MCF 10A (cell line): ENCODE results near the gene BANP. TPM values are rescaled to one million over a fixed set of nuclear protein-coding genes. Genes with fewer than 3 reads are reported as not detected.

Experiments used
- BruUV-seq: library from RNA; stranded (reverse); fragments of 400-500 nt; replicated peaks from 2 replicates; lab custom pipeline; 2021; lab: Mats Ljungman, UMichigan
- CTCF ChIA-PET: fragments of 300-600 bp; sonication (Branson Sonifier 250); formaldehyde crosslinking; extraction: SDS; loops from one replicate; lab custom pipeline; 2021; ENCODE audit warnings: antibody characterized with exemption, inconsistent platforms; lab: Yijun Ruan, JAX
- POLR2A ChIA-PET: fragments of 300-600, 350-650 bp; sonication (Branson Sonifier 250); formaldehyde crosslinking; extraction: SDS; loops from one replicate; lab custom pipeline; 2020; ENCODE audit warnings: antibody characterized with exemption, inconsistent platforms; lab: Yijun Ruan, JAX
- DNase-seq: peaks from one replicate; pipeline ENCODE4 v3.0.0-alpha.2; 2018; ENCODE audit not compliant: unreplicated experiment
- H3K27ac Mint-ChIP-seq: one replicate; pipeline ENCODE4 v1.8.0; 2022; ENCODE audit warnings: mild to moderate bottlenecking, low read depth, mixed read lengths; ENCODE audit not compliant: unreplicated experiment
- H3K27me3 Mint-ChIP-seq: one replicate; pipeline ENCODE4 v1.8.0; 2022; ENCODE audit warnings: mixed read lengths; ENCODE audit not compliant: insufficient read depth, unreplicated experiment
- H3K36me3 Mint-ChIP-seq: one replicate; pipeline ENCODE4 v1.8.0; 2022; ENCODE audit warnings: mild to moderate bottlenecking, moderate library complexity, mixed read lengths; ENCODE audit not compliant: insufficient read depth, unreplicated experiment
- H3K4me1 Mint-ChIP-seq: one replicate; pipeline ENCODE4 v1.8.0; 2022; ENCODE audit warnings: mixed read lengths; ENCODE audit not compliant: insufficient read depth, unreplicated experiment
- H3K4me3 Mint-ChIP-seq: one replicate; pipeline ENCODE4 v1.8.0; 2022; ENCODE audit warnings: mild to moderate bottlenecking, moderate library complexity, mixed read lengths; ENCODE audit not compliant: unreplicated experiment
- H3K9me3 Mint-ChIP-seq: one replicate; pipeline ENCODE4 v1.8.0; 2022; ENCODE audit warnings: mixed read lengths; ENCODE audit not compliant: unreplicated experiment
- intact Hi-C: fragments of 100-400 bp; cut with micrococcal nuclease; formaldehyde crosslinking; loops from 2 replicates; pipeline ENCODE4 v1.14.1; 2022
- total RNA-seq: library from RNA; stranded (reverse); gene quantifications from 2 replicates; pipeline ENCODE4 v1.2.3, GENCODE V29; 2022
- TF ChIP-seq, protein P1 (sequence below): fragments of 200-600 bp; IDR thresholded peaks from one replicate; pipeline ENCODE4 v1.8.0; 2022; ENCODE audit warnings: antibody characterized with exemption, mild to moderate bottlenecking; ENCODE audit not compliant: unreplicated experiment

The BANP gene
- total RNA-seq, 1 experiment from 2014 or later, result 38.2 TPM

DNA sequence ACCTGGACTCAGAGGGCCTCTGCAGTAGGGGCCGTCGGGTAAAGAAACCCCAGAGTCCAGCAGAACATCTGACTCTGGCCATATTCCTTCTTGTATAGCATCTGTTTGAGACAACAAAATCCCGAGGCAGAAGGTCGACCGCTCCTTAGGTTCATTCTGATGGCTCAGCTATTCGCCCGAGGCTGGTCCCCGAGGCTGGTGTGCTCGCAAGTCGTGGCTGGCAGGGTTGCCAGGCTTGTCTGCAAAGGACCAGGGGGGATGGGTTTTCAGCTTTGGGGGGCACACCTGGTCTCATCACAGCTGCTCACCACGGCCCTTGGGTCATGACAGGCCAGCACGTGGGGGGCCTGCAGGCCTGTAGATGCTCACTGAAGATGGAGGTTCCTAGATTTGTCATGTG is 119.1 kb downstream of the BANP start:
- POLR2A ChIA-PET, result no interaction called here
- CTCF ChIA-PET, result no interaction called here
- H3K4me1 Mint-ChIP-seq, result no peaks in the 10 kb centered on the region
- BruUV-seq, result no TSS peak
- no peaks in the 10 kb centered on the region for H3K9me3 Mint-ChIP-seq
- peaks cover 20% of the 10 kb centered on the region for H3K36me3 Mint-ChIP-seq
- H3K27ac Mint-ChIP-seq, result no peak overlapping the region
- no peak for DNase-seq
- H3K27me3 Mint-ChIP-seq, result no peaks in the 10 kb centered on the region
- no peak overlapping the region for H3K4me3 Mint-ChIP-seq
- intact Hi-C loops, result no loop called here
- TF ChIP-seq, protein P1, sequence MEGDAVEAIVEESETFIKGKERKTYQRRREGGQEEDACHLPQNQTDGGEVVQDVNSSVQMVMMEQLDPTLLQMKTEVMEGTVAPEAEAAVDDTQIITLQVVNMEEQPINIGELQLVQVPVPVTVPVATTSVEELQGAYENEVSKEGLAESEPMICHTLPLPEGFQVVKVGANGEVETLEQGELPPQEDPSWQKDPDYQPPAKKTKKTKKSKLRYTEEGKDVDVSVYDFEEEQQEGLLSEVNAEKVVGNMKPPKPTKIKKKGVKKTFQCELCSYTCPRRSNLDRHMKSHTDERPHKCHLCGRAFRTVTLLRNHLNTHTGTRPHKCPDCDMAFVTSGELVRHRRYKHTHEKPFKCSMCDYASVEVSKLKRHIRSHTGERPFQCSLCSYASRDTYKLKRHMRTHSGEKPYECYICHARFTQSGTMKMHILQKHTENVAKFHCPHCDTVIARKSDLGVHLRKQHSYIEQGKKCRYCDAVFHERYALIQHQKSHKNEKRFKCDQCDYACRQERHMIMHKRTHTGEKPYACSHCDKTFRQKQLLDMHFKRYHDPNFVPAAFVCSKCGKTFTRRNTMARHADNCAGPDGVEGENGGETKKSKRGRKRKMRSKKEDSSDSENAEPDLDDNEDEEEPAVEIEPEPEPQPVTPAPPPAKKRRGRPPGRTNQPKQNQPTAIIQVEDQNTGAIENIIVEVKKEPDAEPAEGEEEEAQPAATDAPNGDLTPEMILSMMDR, result no peak

DNA sequence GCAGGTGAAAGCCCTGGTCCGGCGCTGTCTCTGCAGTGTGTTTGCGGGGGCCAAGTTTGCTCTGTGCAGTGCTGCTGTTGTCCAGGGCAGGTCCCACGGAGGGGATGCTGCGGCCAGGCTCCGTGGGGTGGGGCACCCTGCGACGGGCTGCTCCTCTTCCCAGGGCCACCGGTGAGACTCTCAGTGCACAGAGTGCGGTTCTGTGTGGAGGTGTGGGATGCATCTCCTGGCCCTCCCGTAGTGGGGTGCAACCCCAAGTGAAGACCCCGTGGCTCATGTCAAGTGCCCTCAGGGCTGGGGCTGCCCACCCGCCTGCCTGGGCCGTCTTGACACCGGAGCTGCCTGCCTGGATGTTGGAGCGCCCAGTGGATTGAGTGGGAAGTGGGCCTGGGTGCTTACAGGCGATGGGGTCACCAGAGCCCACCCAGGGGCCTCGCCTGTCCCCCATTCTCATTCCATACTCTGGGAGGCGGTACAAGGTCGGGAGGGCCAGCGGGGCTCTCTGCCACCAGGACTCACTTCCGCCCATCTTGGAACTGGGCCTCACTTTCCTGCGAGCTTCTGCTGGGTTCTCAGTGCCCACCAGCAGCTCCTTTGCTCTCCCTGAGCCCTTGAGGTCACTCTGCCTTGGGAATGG is 119.9 kb downstream of the BANP start:
- Mint-ChIP-seq H3K9me3 (no peaks in the 10 kb centered on the region), H3K36me3 (peaks cover 17% of the 10 kb centered on the region), H3K27me3 (no peaks in the 10 kb centered on the region), H3K4me3 (no peak overlapping the region), H3K27ac (no peak overlapping the region), H3K4me1 (no peaks in the 10 kb centered on the region)
- ChIA-PET CTCF (interaction anchor here (0.6 kb wide), 1 partner anchor 17 kb away, joined by 4 read pairs; no protein-coding TSS in a partner anchor), POLR2A (no interaction called here)
- intact Hi-C loops, result no loop called here
- TF ChIP-seq, protein P1, result no peak
- BruUV-seq, result no TSS peak
- no peak for DNase-seq

DNA sequence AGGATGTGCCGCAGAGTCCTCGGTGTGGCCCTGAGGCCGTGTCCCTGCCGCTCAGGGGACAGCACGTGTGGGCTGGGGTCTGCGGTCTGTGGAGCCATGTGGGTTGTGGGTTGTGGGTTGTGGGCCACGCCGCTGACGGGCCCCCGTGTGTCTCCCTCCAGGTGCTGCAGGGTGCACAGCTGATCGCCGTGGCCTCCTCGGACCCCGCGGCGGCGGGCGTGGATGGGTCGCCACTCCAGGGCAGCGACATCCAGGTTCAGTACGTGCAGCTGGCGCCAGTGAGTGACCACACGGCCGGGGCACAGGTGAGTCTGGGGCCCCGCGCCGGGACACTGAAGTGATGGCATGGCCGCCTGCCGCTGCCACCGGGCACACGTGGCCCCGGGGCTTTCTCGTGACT is 120.7 kb downstream of the BANP start:
- ChIA-PET CTCF (no interaction called here), POLR2A (no interaction called here)
- TF ChIP-seq, protein P1, result no peak
- DNase-seq, result no peak
- BruUV-seq, result no TSS peak
- Mint-ChIP-seq H3K9me3 (no peaks in the 10 kb centered on the region), H3K4me3 (no peak overlapping the region), H3K36me3 (peaks cover 17% of the 10 kb centered on the region), H3K4me1 (no peaks in the 10 kb centered on the region), H3K27ac (no peak overlapping the region), H3K27me3 (no peaks in the 10 kb centered on the region)
- intact Hi-C loops, result no loop called here

DNA sequence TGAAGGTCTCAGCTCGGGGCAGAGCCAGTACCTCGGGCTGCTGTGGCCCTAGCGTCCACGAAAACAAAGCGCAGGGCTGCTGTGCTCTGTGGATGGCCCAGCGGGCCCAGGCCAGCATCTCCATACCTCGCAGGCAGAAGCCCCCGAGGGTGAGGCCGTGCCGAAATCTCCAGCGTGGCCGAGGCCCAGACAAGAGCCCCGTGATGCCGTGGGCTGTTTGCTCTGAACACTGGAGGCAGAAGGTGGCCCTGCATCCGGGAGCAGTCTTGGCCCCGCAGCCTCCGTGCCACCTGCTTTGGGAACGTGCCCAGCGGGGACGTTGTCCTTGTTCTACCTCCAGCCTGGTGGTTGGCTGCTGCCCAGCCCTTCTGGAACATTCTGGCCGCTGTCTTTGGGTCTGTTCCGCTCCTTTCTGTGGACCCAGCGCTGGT is 121.4 kb downstream of the BANP start:
- H3K9me3 Mint-ChIP-seq, result no peaks in the 10 kb centered on the region
- TF ChIP-seq, protein P1, result no peak
- H3K4me3 Mint-ChIP-seq, result no peak overlapping the region
- no peak overlapping the region for H3K27ac Mint-ChIP-seq
- CTCF ChIA-PET, result interaction anchor here (0.6 kb wide), 1 partner anchor 147 kb away, joined by 4 read pairs; no protein-coding TSS in a partner anchor
- no peak for DNase-seq
- POLR2A ChIA-PET, result no interaction called here
- BruUV-seq, result no TSS peak
- no peaks in the 10 kb centered on the region for H3K27me3 Mint-ChIP-seq
- intact Hi-C loops, result no loop called here
- peaks cover 23% of the 10 kb centered on the region for H3K36me3 Mint-ChIP-seq
- no peaks in the 10 kb centered on the region for H3K4me1 Mint-ChIP-seq
